Measurements from ENCODE around the gene MRPL49. TPM values are rescaled to one million over a fixed set of nuclear protein-coding genes. Genes with fewer than 3 reads are reported as not detected.

The MRPL49 gene
- total RNA-seq, 1 donor from 2014 or later: 42.1 TPM

- Histone ChIP-seq H3K4me3 (ENCODE audit: low read depth, low read length) (no peak overlapping the region), H3K27me3 (ENCODE audit: control insufficient read depth, insufficient read depth, low read length) (no peaks in the 10 kb centered on the region), H3K36me3 (ENCODE audit: control insufficient read depth, insufficient read depth, low read length) (peaks cover 10% of the 10 kb centered on the region)
- FAIRE-seq: peak; percentile 89
- peak; percentile 72 for DNase-seq (ENCODE audit: low read depth)
- peak; percentile 96 for TF ChIP-seq CTCF (IDR thresholded peaks at IDR 0.05; ENCODE audit: insufficient read depth, low read length, severe bottlenecking)
These were observed 11.7 kb upstream of the MRPL49 start for GRCh38 chr11:65110354-65110861.

GRCh38 chr11:65111159-65111743, 10.9 kb upstream of the MRPL49 start:
- no peak for DNase-seq (ENCODE audit: low read depth)
- no peak for TF ChIP-seq CTCF (IDR thresholded peaks at IDR 0.05; ENCODE audit: insufficient read depth, low read length, severe bottlenecking)
- peaks cover 14% of the 10 kb centered on the region for H3K36me3 ChIP-seq (ENCODE audit: control insufficient read depth, insufficient read depth, low read length)
- FAIRE-seq: no peak
- H3K27me3 ChIP-seq (ENCODE audit: control insufficient read depth, insufficient read depth, low read length): no peaks in the 10 kb centered on the region
- H3K4me3 ChIP-seq (ENCODE audit: low read depth, low read length): no peak overlapping the region

GRCh38 chr11:65111744-65112545, 10.2 kb upstream of the MRPL49 start, which contains the start of gene TM7SF2:
TM7SF2 (plus strand) TSS chr11:65111872; CDS start chr11:65112016, 144 bp downstream.
- Histone ChIP-seq H3K36me3 (ENCODE audit: control insufficient read depth, insufficient read depth, low read length) (peaks cover 15% of the 10 kb centered on the region), H3K4me3 (ENCODE audit: low read depth, low read length) (peak within 1 kb of the TSS; percentile 50), H3K27me3 (ENCODE audit: control insufficient read depth, insufficient read depth, low read length) (no peaks in the 10 kb centered on the region)
- FAIRE-seq (no peak), DNase-seq (ENCODE audit: low read depth) (peak; percentile 85)
- no peak for TF ChIP-seq CTCF (IDR thresholded peaks at IDR 0.05; ENCODE audit: insufficient read depth, low read length, severe bottlenecking)

GRCh38 chr11:65112546-65113360, 9.4 kb upstream of the MRPL49 start:
- TF ChIP-seq CTCF (IDR thresholded peaks at IDR 0.05; ENCODE audit: insufficient read depth, low read length, severe bottlenecking): peak; percentile 87
- DNase-seq (ENCODE audit: low read depth) (no peak), FAIRE-seq (no peak)
- no peaks in the 10 kb centered on the region for H3K27me3 ChIP-seq (ENCODE audit: control insufficient read depth, insufficient read depth, low read length)
- H3K4me3 ChIP-seq (ENCODE audit: low read depth, low read length): peak overlapping the region; percentile 50
- H3K36me3 ChIP-seq (ENCODE audit: control insufficient read depth, insufficient read depth, low read length): peaks cover 12% of the 10 kb centered on the region

- no peak overlapping the region for H3K4me3 ChIP-seq (ENCODE audit: low read depth, low read length)
- no peak for TF ChIP-seq CTCF (IDR thresholded peaks at IDR 0.05; ENCODE audit: insufficient read depth, low read length, severe bottlenecking)
- DNase-seq (ENCODE audit: low read depth) (no peak), FAIRE-seq (no peak)
- peaks cover 12% of the 10 kb centered on the region for H3K36me3 ChIP-seq (ENCODE audit: control insufficient read depth, insufficient read depth, low read length)
- no peaks in the 10 kb centered on the region for H3K27me3 ChIP-seq (ENCODE audit: control insufficient read depth, insufficient read depth, low read length)
These were observed 8.8 kb upstream of the MRPL49 start for GRCh38 chr11:65113361-65113756.
